SK-N-SH (cell line): Measurements from ENCODE around the gene ANKRD65. TPM values are rescaled to one million over a fixed set of nuclear protein-coding genes. Genes with fewer than 3 reads are reported as not detected.

ENCODE experiments used
- CTCF ChIA-PET: fragments of 300-600, 350-600 bp; formaldehyde crosslinking; extraction: SDS; loops from one replicate; lab custom pipeline; 2021; lab: Yijun Ruan, JAX
- POLR2A ChIA-PET: fragments of 350-600 bp; sonication (Branson Sonifier 250); formaldehyde crosslinking; extraction: SDS; loops from one replicate; lab custom pipeline; 2020; ENCODE audit warnings: antibody characterized with exemption, inconsistent platforms; lab: Yijun Ruan, JAX
- DNase-seq: peaks from one replicate; pipeline ENCODE4 v3.0.0; 2012
- H2AFZ ChIP-seq: fragments of 200-600 bp; sonication (generic); 2 replicates; pipeline ENCODE4 v1.8.1; 2016; ENCODE audit warnings: antibody characterized with exemption, mild to moderate bottlenecking, low read depth
- H3F3A ChIP-seq: fragments of 200-600 bp; sonication (generic); replicated peaks from 2 replicates; pipeline ENCODE3; 2016; ENCODE audit warnings: antibody characterized with exemption, mild to moderate bottlenecking; ENCODE audit not compliant: insufficient read depth
- H3K27ac ChIP-seq, 2 experiments: fragments of 200-500 bp in 1 of 2; fragments of 200-600 bp in 1 of 2; sonication (Bioruptor generic) in 1 of 2; sonication (generic), shearing (Covaris generic) in 1 of 2; 2 replicates each; pipeline versions ENCODE4 v1.5.1 to v1.6.1; 2014 to 2016; ENCODE audit warnings: low read depth in 2 of 2, inconsistent platforms in 1 of 2, low read length in 1 of 2, mild to moderate bottlenecking in 1 of 2, mixed read lengths in 1 of 2
- H3K27me3 ChIP-seq: fragments of 200-600 bp; sonication (generic), shearing (Covaris generic); 2 replicates; pipeline ENCODE4 v1.6.1; 2016; ENCODE audit warnings: mixed run types; ENCODE audit not compliant: insufficient read depth
- H3K36me3 ChIP-seq, 2 experiments: fragments of 200-500 bp in 1 of 2; fragments of 200-600 bp in 1 of 2; sonication (Bioruptor generic) in 1 of 2; sonication (generic) in 1 of 2; replicated peaks in 1 of 2; 2 replicates each; pipeline versions ENCODE3 to v1.5.1; 2014 to 2016; ENCODE audit warnings: low read length in 1 of 2, mild to moderate bottlenecking in 1 of 2; ENCODE audit not compliant: insufficient read depth in 2 of 2, control insufficient read depth in 1 of 2
- H3K4me1 ChIP-seq, 2 experiments: fragments of 200-500 bp in 1 of 2; fragments of 200-600 bp in 1 of 2; sonication (Bioruptor generic) in 1 of 2; sonication (generic), shearing (Covaris generic) in 1 of 2; 2 replicates each; pipeline versions ENCODE4 v1.5.1 to v1.6.1; 2014 to 2016; ENCODE audit warnings: low read depth in 1 of 2, low read length in 1 of 2, mixed run types in 1 of 2; ENCODE audit not compliant: insufficient read depth in 2 of 2, control insufficient read depth in 1 of 2
- H3K4me2 ChIP-seq: fragments of 200-600 bp; sonication (generic), shearing (Covaris generic); 2 replicates; pipeline ENCODE4 v1.6.1; 2017; ENCODE audit warnings: mixed run types
- H3K4me3 ChIP-seq, 2 experiments: fragments of 200-500 bp in 1 of 2; fragments of 200-600 bp in 1 of 2; sonication (Bioruptor generic) in 1 of 2; sonication (generic), shearing (Covaris generic) in 1 of 2; 2 replicates each; pipeline versions ENCODE4 v1.5.1 to v1.8.1; 2014 to 2016; ENCODE audit warnings: low read depth in 2 of 2, inconsistent platforms in 1 of 2, low read length in 1 of 2, mild to moderate bottlenecking in 1 of 2, mixed read lengths in 1 of 2, moderate library complexity in 1 of 2
- H3K79me2 ChIP-seq: fragments of 200-600 bp; sonication (generic); 2 replicates; pipeline ENCODE4 v1.8.1; 2017; ENCODE audit warnings: mild to moderate bottlenecking; ENCODE audit not compliant: insufficient read depth
- H3K9ac ChIP-seq: fragments of 200-600 bp; sonication (generic); 2 replicates; pipeline ENCODE4 v1.6.1; 2017; ENCODE audit warnings: mixed run types
- H3K9me2 ChIP-seq: fragments of 200-600 bp; sonication (generic); 2 replicates; pipeline ENCODE4 v1.6.1; 2017; ENCODE audit warnings: mixed run types
- H3K9me3 ChIP-seq: fragments of 200-600 bp; sonication (generic); 2 replicates; pipeline ENCODE4 v1.6.1; 2017; ENCODE audit warnings: mixed run types, mild to moderate bottlenecking, moderate library complexity
- H4K20me1 ChIP-seq: fragments of 200-600 bp; sonication (generic); 2 replicates; pipeline ENCODE4 v1.6.1; 2017; ENCODE audit warnings: mild to moderate bottlenecking, mixed run types; ENCODE audit not compliant: insufficient read depth
- CHD2 ChIP-seq: fragments of 150-350 bp; IDR thresholded peaks from 2 replicates; pipeline ENCODE4 v1.6.1; 2018; ENCODE audit warnings: low read length; ENCODE audit not compliant: partially characterized antibody
- ELF1 ChIP-seq: IDR thresholded peaks from 2 replicates; pipeline ENCODE4 v1.4.0; 2012
- EP300 ChIP-seq, 2 experiments: IDR thresholded peaks; 2 replicates each; pipeline versions ENCODE4 v1.4.0 to v1.6.1; 2012; ENCODE audit warnings: borderline replicate concordance in 1 of 2, low read depth in 1 of 2, low read length in 1 of 2
- EZH2phosphoT487 ChIP-seq: fragments of 200-600 bp; sonication (generic); IDR thresholded peaks from 2 replicates; pipeline ENCODE4 v1.6.1; 2017; ENCODE audit warnings: low read depth, mixed run types, mild to moderate bottlenecking, antibody characterized with exemption, moderate library complexity, borderline replicate concordance
- FOXM1 ChIP-seq: IDR thresholded peaks from 2 replicates; pipeline ENCODE4 v1.4.0; 2012; ENCODE audit warnings: low read depth, mild to moderate bottlenecking
- GABPA ChIP-seq: IDR thresholded peaks from 2 replicates; pipeline ENCODE4 v1.4.0; 2012; ENCODE audit warnings: low read depth, mild to moderate bottlenecking
- GATA2 ChIP-seq: sonication (generic); formaldehyde crosslinking; IDR thresholded peaks from 2 replicates; pipeline ENCODE4 v1.5.0; 2020; ENCODE audit warnings: mild to moderate bottlenecking, missing genetic modification reagents
- IRF3 ChIP-seq: fragments of 150-350 bp; IDR thresholded peaks from 2 replicates; pipeline ENCODE4 v1.6.1; 2016; ENCODE audit warnings: mild to moderate bottlenecking, low read depth, low read length
- MAX ChIP-seq: IDR thresholded peaks from 2 replicates; pipeline ENCODE4 v1.4.0; 2012; ENCODE audit warnings: low read depth
- MXI1 ChIP-seq: IDR thresholded peaks from 2 replicates; pipeline ENCODE4 v1.6.1; 2012; ENCODE audit warnings: mild to moderate bottlenecking, low read depth, low read length, improper control_type of control experiment
- NRF1 ChIP-seq: IDR thresholded peaks from 2 replicates; pipeline ENCODE4 v1.6.1; 2012; ENCODE audit warnings: low read depth, mild to moderate bottlenecking, low read length
- PBX3 ChIP-seq: IDR thresholded peaks from 2 replicates; pipeline ENCODE4; 2012
- POLR2AphosphoS5 ChIP-seq: IDR thresholded peaks from 2 replicates; pipeline ENCODE4 v1.6.1; 2012; ENCODE audit warnings: low read depth, low read length
- RFX5 ChIP-seq: IDR thresholded peaks from 2 replicates; pipeline ENCODE4 v1.6.1; 2012; ENCODE audit warnings: mild to moderate bottlenecking, improper control_type of control experiment, low read length
- RXRA ChIP-seq: IDR thresholded peaks from 2 replicates; pipeline ENCODE4 v1.4.0; 2012; ENCODE audit warnings: low read depth, mild to moderate bottlenecking, borderline replicate concordance
- SIN3A ChIP-seq: IDR thresholded peaks from 2 replicates; pipeline ENCODE4 v1.6.1; 2012; ENCODE audit warnings: low read depth, mild to moderate bottlenecking, low read length, moderate library complexity, borderline replicate concordance
- TAF1 ChIP-seq: IDR thresholded peaks from 2 replicates; pipeline ENCODE4 v1.6.1; 2012; ENCODE audit warnings: low read depth, mild to moderate bottlenecking, low read length, moderate library complexity, borderline replicate concordance
- TCF12 ChIP-seq: IDR thresholded peaks from 2 replicates; pipeline ENCODE4 v1.4.0; 2012
- YY1 ChIP-seq: IDR thresholded peaks from 2 replicates; pipeline ENCODE4 v1.4.0; 2012; ENCODE audit warnings: low read depth, mild to moderate bottlenecking
- WGBS: methylation state at CpG from one replicate; pipeline ENCODE4 v1.1.6; 2017; ENCODE audit warnings: low lambda C conversion rate; 5-methylcytosine and 5-hydroxymethylcytosine counted together
- polyA plus RNA-seq, 3 experiments: library from polyadenylated mRNA; depleted of rRNA; stranded (reverse); fragments of >200 nt; gene quantifications; 2 replicates each; pipeline ENCODE4 v1.2.3, GENCODE V29; 2012
- TF ChIP-seq, protein P1 (sequence below): IDR thresholded peaks from 2 replicates; pipeline ENCODE4 v1.4.0; 2012; ENCODE audit warnings: low read depth, borderline replicate concordance
- TF ChIP-seq, protein P2 (sequence below): fragments of 200-600 bp; sonication (generic); IDR thresholded peaks from 2 replicates; pipeline ENCODE4 v1.6.1; 2017; ENCODE audit warnings: antibody characterized with exemption, mild to moderate bottlenecking, moderate library complexity

Gene ANKRD65
- polyA plus RNA-seq, 1 of the 3 experiments (the other 2 are of a cell fraction): 0.07 TPM

GRCh38 chr1:1399187-1399871 lies 21.7 kb downstream of the ANKRD65 start, which contains the start of gene CCNL2:
TSS of gene CCNL2 (minus strand) at chr1:1399335. CDS start at chr1:1399306, 29 bp downstream.
- Histone ChIP-seq H3K9me2 (no peaks in the 10 kb centered on the region), H3K36me3 (peaks cover 24 to 35% of the 10 kb centered on the region in 2 experiments)
- TF ChIP-seq IRF3 (peak; percentile 91), MAX (peak; percentile 85; the same call in 1 of the 2 replicates), POLR2AphosphoS5 (peak; percentile 76), MXI1 (peak; percentile 94), FOXM1 (no peak), YY1 (peak; percentile 91), GABPA (peak; percentile 89), EP300 (IDR thresholded peaks at IDR 0.05; ENCODE audit: borderline replicate concordance in 1 of 2, low read depth in 1 of 2, low read length in 1 of 2) (peak in 1 of 2 experiments; percentile 20; a peak in 1 of 4 replicates), GATA2 (CRISPR knock-in tag) (no peak), PBX3 (peak; percentile 100), CHD2 (peak; percentile 91), RFX5 (0 out of 2 replicates have a peak, but pooled peaks have one; percentile 31), NRF1 (peak; percentile 52), SIN3A (no peak), ELF1 (peak; percentile 95), TAF1 (peak; percentile 46), EZH2phosphoT487 (no peak), RXRA (no peak), TCF12 (no peak)
- TF ChIP-seq, protein P1, sequence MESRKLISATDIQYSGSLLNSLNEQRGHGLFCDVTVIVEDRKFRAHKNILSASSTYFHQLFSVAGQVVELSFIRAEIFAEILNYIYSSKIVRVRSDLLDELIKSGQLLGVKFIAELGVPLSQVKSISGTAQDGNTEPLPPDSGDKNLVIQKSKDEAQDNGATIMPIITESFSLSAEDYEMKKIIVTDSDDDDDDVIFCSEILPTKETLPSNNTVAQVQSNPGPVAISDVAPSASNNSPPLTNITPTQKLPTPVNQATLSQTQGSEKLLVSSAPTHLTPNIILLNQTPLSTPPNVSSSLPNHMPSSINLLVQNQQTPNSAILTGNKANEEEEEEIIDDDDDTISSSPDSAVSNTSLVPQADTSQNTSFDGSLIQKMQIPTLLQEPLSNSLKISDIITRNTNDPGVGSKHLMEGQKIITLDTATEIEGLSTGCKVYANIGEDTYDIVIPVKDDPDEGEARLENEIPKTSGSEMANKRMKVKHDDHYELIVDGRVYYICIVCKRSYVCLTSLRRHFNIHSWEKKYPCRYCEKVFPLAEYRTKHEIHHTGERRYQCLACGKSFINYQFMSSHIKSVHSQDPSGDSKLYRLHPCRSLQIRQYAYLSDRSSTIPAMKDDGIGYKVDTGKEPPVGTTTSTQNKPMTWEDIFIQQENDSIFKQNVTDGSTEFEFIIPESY: peak; percentile 80
- TF ChIP-seq, protein P2, sequence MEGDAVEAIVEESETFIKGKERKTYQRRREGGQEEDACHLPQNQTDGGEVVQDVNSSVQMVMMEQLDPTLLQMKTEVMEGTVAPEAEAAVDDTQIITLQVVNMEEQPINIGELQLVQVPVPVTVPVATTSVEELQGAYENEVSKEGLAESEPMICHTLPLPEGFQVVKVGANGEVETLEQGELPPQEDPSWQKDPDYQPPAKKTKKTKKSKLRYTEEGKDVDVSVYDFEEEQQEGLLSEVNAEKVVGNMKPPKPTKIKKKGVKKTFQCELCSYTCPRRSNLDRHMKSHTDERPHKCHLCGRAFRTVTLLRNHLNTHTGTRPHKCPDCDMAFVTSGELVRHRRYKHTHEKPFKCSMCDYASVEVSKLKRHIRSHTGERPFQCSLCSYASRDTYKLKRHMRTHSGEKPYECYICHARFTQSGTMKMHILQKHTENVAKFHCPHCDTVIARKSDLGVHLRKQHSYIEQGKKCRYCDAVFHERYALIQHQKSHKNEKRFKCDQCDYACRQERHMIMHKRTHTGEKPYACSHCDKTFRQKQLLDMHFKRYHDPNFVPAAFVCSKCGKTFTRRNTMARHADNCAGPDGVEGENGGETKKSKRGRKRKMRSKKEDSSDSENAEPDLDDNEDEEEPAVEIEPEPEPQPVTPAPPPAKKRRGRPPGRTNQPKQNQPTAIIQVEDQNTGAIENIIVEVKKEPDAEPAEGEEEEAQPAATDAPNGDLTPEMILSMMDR: peak; percentile 53
- TF ChIP-seq, all 33 proteins: peak for 15
- peak within 1 kb of the TSS; percentile 94 for H3K4me2 ChIP-seq
- no peaks in the 10 kb centered on the region for H3K27me3 ChIP-seq
- peak; percentile 99 for DNase-seq
- peaks cover 6 to 23% of the 10 kb centered on the region in 2 experiments; a peak in 1 of 4 replicates for H3K4me1 ChIP-seq
- H3F3A ChIP-seq: peaks cover 28% of the 10 kb centered on the region
- ChIA-PET CTCF (interaction anchor here (0.7 to 3.8 kb wide), 8 partner anchors 8 to 219 kb away, joined by 3 to 16 read pairs (median 3); partner anchors contain the start of genes ATAD3A and MRPL20), POLR2A (interaction anchor here (0.6 to 2.1 kb wide), 6 partner anchors 8 to 28 kb away, joined by 3 to 15 read pairs (median 6); partner anchors contain the start of genes AURKAIP1 and MRPL20)
- H3K27ac ChIP-seq: peak within 1 kb of the TSS; percentile 72 to 85
- WGBS: no CpG with 5 or more reads among the region's 86 CpGs
- peak within 1 kb of the TSS; percentile 74 to 78 for H3K4me3 ChIP-seq
- peak within 1 kb of the TSS; percentile 93 for H3K9ac ChIP-seq
- H4K20me1 ChIP-seq: no peaks in the 10 kb centered on the region
- no peaks in the 10 kb centered on the region for H3K9me3 ChIP-seq
- peaks cover 91% of the 10 kb centered on the region for H3K79me2 ChIP-seq
- H2AFZ ChIP-seq: peak within 1 kb of the TSS; percentile 63; the same call in 1 of the 2 replicates
